ENCODE results near the gene OGDHL.

The OGDHL gene

DNA sequence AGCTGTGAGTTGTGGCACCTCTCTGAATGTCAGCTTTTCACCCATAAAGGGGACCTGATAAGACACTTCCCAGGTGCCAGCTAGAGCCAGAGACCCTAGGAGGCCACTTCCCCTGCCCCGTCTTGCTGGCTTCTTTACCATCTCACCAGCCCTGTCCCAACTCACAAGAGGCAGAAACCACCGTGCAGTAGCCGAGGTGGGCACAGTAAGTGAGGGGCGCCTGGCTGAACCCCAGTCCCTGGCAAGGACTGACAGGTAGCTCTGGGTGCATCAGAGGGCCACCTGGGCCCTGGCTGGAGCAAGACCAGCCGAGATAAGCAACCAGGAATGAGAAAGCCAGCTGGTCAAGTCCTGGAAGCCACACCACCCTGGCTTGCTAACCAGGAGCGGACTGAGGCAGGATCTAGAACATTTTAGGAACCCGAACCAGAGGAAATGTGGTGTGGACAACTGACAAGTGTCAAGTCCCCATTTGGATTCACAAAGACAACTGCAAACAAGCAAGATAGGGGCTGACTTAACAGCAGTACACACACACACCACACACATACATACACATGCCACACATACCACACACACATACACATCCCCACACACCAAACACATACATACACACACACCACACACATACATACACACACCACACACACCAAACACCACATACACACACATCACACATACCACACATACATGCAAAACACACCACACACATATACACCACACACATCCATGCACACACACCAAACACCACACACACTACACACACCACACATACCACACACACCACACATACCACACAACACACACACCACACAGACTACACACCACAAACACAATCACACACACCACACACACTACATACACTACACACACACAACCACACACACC is 20.8 kb downstream of the OGDHL start:
- DNase-seq, result peak; percentile 40
- no peaks in the 10 kb centered on the region for H3K79me1 ChIP-seq (ENCODE audit: low read length)
- no peak overlapping the region for H2BK15ac ChIP-seq (replicated peaks; ENCODE audit: low read depth)
- no peak overlapping the region for H3K9ac ChIP-seq (ENCODE audit: low read length)
- no peak overlapping the region for H3K23ac ChIP-seq (ENCODE audit: low read length)
- no peak overlapping the region for H3K27ac ChIP-seq (ENCODE audit: low read depth, low read length)
- no peak overlapping the region for H3K56ac ChIP-seq (ENCODE audit: low read length)
- H3K4ac ChIP-seq (ENCODE audit: low read depth, low read length), result no peak overlapping the region
- no peak overlapping the region for H4K5ac ChIP-seq (ENCODE audit: low read length)
- H3K4me2 ChIP-seq (ENCODE audit: low read length), result no peak overlapping the region
- H3K4me1 ChIP-seq (ENCODE audit: control insufficient read depth, low read depth, low read length), result no peaks in the 10 kb centered on the region
- no peaks in the 10 kb centered on the region for H3K79me2 ChIP-seq (ENCODE audit: control insufficient read depth, insufficient read depth, low read length)
- no CpG with 5 or more reads among the region's 7 CpGs for WGBS (ENCODE audit: extremely low coverage, insufficient coverage, low lambda C conversion rate)
- H2AK5ac ChIP-seq (ENCODE audit: low read length), result no peak overlapping the region
- H3K18ac ChIP-seq (ENCODE audit: low read length), result no peak overlapping the region
- no peak overlapping the region for H2BK120ac ChIP-seq (ENCODE audit: low read depth, low read length)
- H4K8ac ChIP-seq (ENCODE audit: low read depth, low read length), result no peak overlapping the region
- no peaks in the 10 kb centered on the region for H3K27me3 ChIP-seq (ENCODE audit: insufficient read depth, low read length, poor library complexity)
- H3K4me3 ChIP-seq (ENCODE audit: low read length), result no peak overlapping the region
- no peak overlapping the region for H2BK5ac ChIP-seq (ENCODE audit: low read length)
- no peaks in the 10 kb centered on the region for H3K36me3 ChIP-seq (ENCODE audit: control insufficient read depth, insufficient read depth, low read length)

- no peaks in the 10 kb centered on the region for H3K79me1 ChIP-seq (ENCODE audit: low read length)
- no peak overlapping the region for H3K18ac ChIP-seq (ENCODE audit: low read length)
- no peak overlapping the region for H3K23ac ChIP-seq (ENCODE audit: low read length)
- H3K56ac ChIP-seq (ENCODE audit: low read length), result no peak overlapping the region
- H3K4ac ChIP-seq (ENCODE audit: low read depth, low read length), result no peak overlapping the region
- no peak overlapping the region for H3K27ac ChIP-seq (ENCODE audit: low read depth, low read length)
- no peak overlapping the region for H3K4me2 ChIP-seq (ENCODE audit: low read length)
- H4K8ac ChIP-seq (ENCODE audit: low read depth, low read length), result no peak overlapping the region
- no peak overlapping the region for H2BK15ac ChIP-seq (replicated peaks; ENCODE audit: low read depth)
- no peaks in the 10 kb centered on the region for H3K79me2 ChIP-seq (ENCODE audit: control insufficient read depth, insufficient read depth, low read length)
- H3K36me3 ChIP-seq (ENCODE audit: control insufficient read depth, insufficient read depth, low read length), result no peaks in the 10 kb centered on the region
- DNase-seq, result no peak
- H2AK5ac ChIP-seq (ENCODE audit: low read length), result no peak overlapping the region
- no peak overlapping the region for H4K5ac ChIP-seq (ENCODE audit: low read length)
- no peak overlapping the region for H3K9ac ChIP-seq (ENCODE audit: low read length)
- no peak overlapping the region for H3K4me3 ChIP-seq (ENCODE audit: low read length)
- H2BK120ac ChIP-seq (ENCODE audit: low read depth, low read length), result no peak overlapping the region
- H3K4me1 ChIP-seq (ENCODE audit: control insufficient read depth, low read depth, low read length), result no peaks in the 10 kb centered on the region
- WGBS (ENCODE audit: extremely low coverage, insufficient coverage, low lambda C conversion rate), result no CpG with 5 or more reads among the region's 16 CpGs
- H3K27me3 ChIP-seq (ENCODE audit: insufficient read depth, low read length, poor library complexity), result no peaks in the 10 kb centered on the region
- H2BK5ac ChIP-seq (ENCODE audit: low read length), result no peak overlapping the region
These were observed 21.6 kb downstream of the OGDHL start for GRCh38 chr10:49740346-49741107.

DNA sequence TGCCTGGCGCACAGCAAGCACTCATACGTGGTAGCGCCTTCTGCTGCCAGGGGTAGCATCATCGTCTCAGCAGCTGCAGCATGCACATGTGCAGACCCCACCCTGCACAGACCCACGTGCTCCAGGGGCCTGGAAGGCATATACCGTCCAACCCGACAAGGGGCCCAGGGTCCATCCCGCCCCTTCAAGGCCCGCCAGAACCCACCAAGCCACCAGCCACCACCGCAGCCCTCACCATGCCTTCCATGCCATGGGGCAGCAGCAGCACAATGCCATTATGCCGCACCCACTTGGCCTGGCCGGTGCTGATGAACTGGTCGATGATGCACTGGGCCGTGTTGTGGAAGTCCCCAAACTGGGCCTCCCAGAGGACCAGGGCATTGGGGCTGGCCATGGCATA is 22.7 kb downstream of the OGDHL start:
- no peak overlapping the region for H3K4me3 ChIP-seq (ENCODE audit: low read length)
- no CpG with 5 or more reads among the region's 14 CpGs for WGBS (ENCODE audit: extremely low coverage, insufficient coverage, low lambda C conversion rate)

DNA sequence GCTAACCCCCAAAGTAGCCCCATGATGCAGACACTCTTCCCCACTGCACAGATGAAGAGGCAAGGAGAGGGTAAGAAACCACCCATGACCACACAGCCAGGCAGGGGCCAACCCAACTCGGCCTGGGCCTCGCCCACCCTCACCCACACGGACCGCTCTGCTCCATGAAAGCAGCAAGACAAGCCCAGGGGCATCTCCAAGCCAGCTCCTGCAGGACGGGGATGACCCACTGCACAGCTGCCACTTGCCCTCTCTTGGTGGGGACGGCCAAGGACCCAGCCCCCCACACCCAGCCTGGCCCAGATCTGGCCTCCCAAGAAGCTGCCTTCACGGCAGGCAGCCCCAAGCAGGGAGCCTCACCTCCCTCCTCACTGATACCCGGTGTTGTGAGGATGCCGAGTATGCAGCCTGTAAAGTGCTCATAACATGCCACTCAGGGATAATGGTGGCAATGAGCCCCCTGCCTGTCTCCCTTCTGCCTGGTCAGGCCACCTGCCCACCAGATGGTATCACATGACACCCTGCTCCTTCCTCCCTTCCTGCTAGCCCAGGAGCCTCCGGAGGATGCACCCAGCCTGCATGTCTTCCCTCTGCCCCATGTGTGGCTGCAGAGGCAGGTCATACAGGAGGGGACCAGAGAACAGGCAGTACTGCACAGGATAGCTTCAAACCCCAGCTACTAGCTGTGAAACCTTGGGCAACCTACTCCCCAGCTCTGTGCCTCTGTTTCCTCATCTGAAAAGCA is 23.3 kb downstream of the OGDHL start:
- WGBS (ENCODE audit: extremely low coverage, insufficient coverage, low lambda C conversion rate), result no CpG with 5 or more reads among the region's 10 CpGs

More for the DNA sequence above, 22.7 kb downstream of the OGDHL start:
- H3K23ac ChIP-seq (ENCODE audit: low read length), result no peak overlapping the region
- no peak overlapping the region for H3K56ac ChIP-seq (ENCODE audit: low read length)
- H2BK120ac ChIP-seq (ENCODE audit: low read depth, low read length), result no peak overlapping the region
- no peaks in the 10 kb centered on the region for H3K4me1 ChIP-seq (ENCODE audit: control insufficient read depth, low read depth, low read length)
- H3K79me1 ChIP-seq (ENCODE audit: low read length), result no peaks in the 10 kb centered on the region
- no peak overlapping the region for H2AK5ac ChIP-seq (ENCODE audit: low read length)
- H3K9ac ChIP-seq (ENCODE audit: low read length), result no peak overlapping the region
- H3K4me2 ChIP-seq (ENCODE audit: low read length), result no peak overlapping the region
- no peak for DNase-seq
- H4K5ac ChIP-seq (ENCODE audit: low read length), result no peak overlapping the region
- no peak overlapping the region for H2BK15ac ChIP-seq (replicated peaks; ENCODE audit: low read depth)
- H2BK5ac ChIP-seq (ENCODE audit: low read length), result no peak overlapping the region
- H4K8ac ChIP-seq (ENCODE audit: low read depth, low read length), result no peak overlapping the region
- no peaks in the 10 kb centered on the region for H3K79me2 ChIP-seq (ENCODE audit: control insufficient read depth, insufficient read depth, low read length)
- no peaks in the 10 kb centered on the region for H3K27me3 ChIP-seq (ENCODE audit: insufficient read depth, low read length, poor library complexity)
- H3K36me3 ChIP-seq (ENCODE audit: control insufficient read depth, insufficient read depth, low read length), result no peaks in the 10 kb centered on the region
- no peak overlapping the region for H3K27ac ChIP-seq (ENCODE audit: low read depth, low read length)
- no peak overlapping the region for H3K4ac ChIP-seq (ENCODE audit: low read depth, low read length)
- no peak overlapping the region for H3K18ac ChIP-seq (ENCODE audit: low read length)

DNA sequence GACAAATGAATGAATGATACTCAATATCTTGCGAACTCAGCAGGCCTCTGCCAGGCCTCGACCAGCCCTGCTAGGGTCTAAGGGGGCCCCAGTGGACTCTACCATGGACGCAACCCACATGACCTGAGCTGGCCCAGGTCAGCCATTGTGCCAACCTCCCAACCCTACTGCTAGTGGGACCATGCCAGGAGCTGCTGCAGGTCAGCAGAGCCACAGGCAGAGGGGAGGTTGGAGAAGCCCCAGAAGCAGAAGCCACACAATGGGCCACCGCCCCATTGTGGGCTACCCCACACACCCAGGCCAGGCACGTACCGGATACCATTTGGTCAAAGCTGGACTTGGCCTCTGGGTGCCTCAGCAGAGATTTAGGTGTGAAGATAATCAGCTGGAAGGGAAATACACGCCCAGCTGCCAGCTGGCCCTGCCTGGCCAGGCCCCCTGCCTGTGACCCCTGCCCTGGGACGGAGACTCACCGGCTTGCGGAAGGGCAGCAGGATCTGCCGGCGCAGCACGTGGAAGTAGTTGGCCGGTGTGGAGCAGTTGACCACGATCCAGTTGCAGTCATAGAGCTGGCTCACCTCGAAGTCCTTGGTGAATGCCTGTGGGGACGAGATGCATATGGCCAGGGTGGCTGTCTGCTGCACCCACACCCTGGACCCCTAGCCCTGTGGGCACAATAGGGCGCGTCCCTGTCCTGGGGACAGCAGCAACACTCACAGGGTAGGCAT is 24.5 kb downstream of the OGDHL start:
- Histone ChIP-seq H2BK120ac (ENCODE audit: low read depth, low read length) (no peak overlapping the region), H3K9ac (ENCODE audit: low read length) (no peak overlapping the region), H3K4me2 (ENCODE audit: low read length) (no peak overlapping the region), H3K27ac (ENCODE audit: low read depth, low read length) (no peak overlapping the region), H3K4me1 (ENCODE audit: control insufficient read depth, low read depth, low read length) (no peaks in the 10 kb centered on the region), H3K23ac (ENCODE audit: low read length) (no peak overlapping the region), H3K79me1 (ENCODE audit: low read length) (no peaks in the 10 kb centered on the region), H3K4ac (ENCODE audit: low read depth, low read length) (no peak overlapping the region), H4K5ac (ENCODE audit: low read length) (no peak overlapping the region), H3K27me3 (ENCODE audit: insufficient read depth, low read length, poor library complexity) (no peaks in the 10 kb centered on the region), H3K56ac (ENCODE audit: low read length) (no peak overlapping the region), H2BK5ac (ENCODE audit: low read length) (no peak overlapping the region), H2BK15ac (replicated peaks; ENCODE audit: low read depth) (no peak overlapping the region), H4K8ac (ENCODE audit: low read depth, low read length) (no peak overlapping the region), H3K36me3 (ENCODE audit: control insufficient read depth, insufficient read depth, low read length) (no peaks in the 10 kb centered on the region), H3K79me2 (ENCODE audit: control insufficient read depth, insufficient read depth, low read length) (no peaks in the 10 kb centered on the region), H2AK5ac (ENCODE audit: low read length) (no peak overlapping the region), H3K4me3 (ENCODE audit: low read length) (no peak overlapping the region), H3K18ac (ENCODE audit: low read length) (no peak overlapping the region)
- WGBS (ENCODE audit: extremely low coverage, insufficient coverage, low lambda C conversion rate), result no CpG with 5 or more reads among the region's 19 CpGs
- DNase-seq, result no peak

More for the DNA sequence above, 23.3 kb downstream of the OGDHL start:
- Histone ChIP-seq H3K4ac (ENCODE audit: low read depth, low read length) (no peak overlapping the region), H3K23ac (ENCODE audit: low read length) (no peak overlapping the region), H2BK5ac (ENCODE audit: low read length) (no peak overlapping the region), H3K56ac (ENCODE audit: low read length) (no peak overlapping the region), H2BK15ac (replicated peaks; ENCODE audit: low read depth) (no peak overlapping the region), H2AK5ac (ENCODE audit: low read length) (no peak overlapping the region), H3K79me1 (ENCODE audit: low read length) (no peaks in the 10 kb centered on the region), H3K18ac (ENCODE audit: low read length) (no peak overlapping the region), H4K8ac (ENCODE audit: low read depth, low read length) (no peak overlapping the region), H3K4me2 (ENCODE audit: low read length) (no peak overlapping the region), H2BK120ac (ENCODE audit: low read depth, low read length) (no peak overlapping the region), H3K79me2 (ENCODE audit: control insufficient read depth, insufficient read depth, low read length) (no peaks in the 10 kb centered on the region), H3K9ac (ENCODE audit: low read length) (no peak overlapping the region), H3K27me3 (ENCODE audit: insufficient read depth, low read length, poor library complexity) (no peaks in the 10 kb centered on the region), H4K5ac (ENCODE audit: low read length) (no peak overlapping the region), H3K4me1 (ENCODE audit: control insufficient read depth, low read depth, low read length) (no peaks in the 10 kb centered on the region), H3K4me3 (ENCODE audit: low read length) (no peak overlapping the region), H3K27ac (ENCODE audit: low read depth, low read length) (no peak overlapping the region), H3K36me3 (ENCODE audit: control insufficient read depth, insufficient read depth, low read length) (no peaks in the 10 kb centered on the region)
- DNase-seq, result no peak
